Stimulated activated CD8-positive, alpha-beta memory T cell treated with anti-CD3 and anti-CD28 coated beads, Interleukin-15, amount 100 ng/mL, for 24 hours (primary cell): ENCODE results near the gene TIPIN.

Source experiments
- DNase-seq: peaks from one replicate; pipeline ENCODE4 v3.0.0-alpha.2; 2020; ENCODE audit warnings: low read depth

Gene TIPIN

DNA sequence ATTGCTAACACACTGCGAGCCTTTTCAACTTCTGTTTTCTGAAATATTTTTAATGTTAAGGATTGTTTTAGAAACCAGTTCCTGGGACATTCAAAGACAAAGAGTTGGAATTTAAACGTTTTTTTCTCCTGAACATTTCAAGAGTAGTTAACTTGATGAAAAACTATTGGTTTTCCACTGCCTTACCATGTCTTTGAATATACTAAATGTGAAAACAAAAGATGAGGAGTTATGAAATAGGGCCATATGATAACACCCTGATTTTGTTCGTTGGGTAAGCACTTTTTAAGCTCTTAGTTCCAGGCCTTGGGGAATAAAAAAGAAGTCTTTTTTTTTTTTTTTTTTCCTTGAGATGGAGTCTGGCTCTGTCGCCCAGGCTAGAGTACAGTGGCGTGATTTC lies 60.3 kb downstream of the TIPIN start:
- no peak for DNase-seq

DNA sequence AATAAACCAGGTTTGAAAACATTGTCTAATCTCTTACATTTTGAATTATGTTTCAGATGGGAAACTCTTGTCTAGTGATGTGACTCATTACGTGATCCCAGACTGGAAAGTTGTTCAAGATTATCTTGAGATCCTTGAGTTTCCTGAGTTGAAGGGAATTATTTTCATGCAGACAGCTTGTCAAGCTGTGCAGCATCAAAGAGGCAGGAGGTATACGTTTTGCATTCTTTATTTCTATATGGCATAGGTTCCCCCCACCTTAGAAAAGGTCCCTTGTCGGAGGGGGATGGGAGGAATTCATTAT lies 61.6 kb downstream of the TIPIN start:
- no peak for DNase-seq

DNA sequence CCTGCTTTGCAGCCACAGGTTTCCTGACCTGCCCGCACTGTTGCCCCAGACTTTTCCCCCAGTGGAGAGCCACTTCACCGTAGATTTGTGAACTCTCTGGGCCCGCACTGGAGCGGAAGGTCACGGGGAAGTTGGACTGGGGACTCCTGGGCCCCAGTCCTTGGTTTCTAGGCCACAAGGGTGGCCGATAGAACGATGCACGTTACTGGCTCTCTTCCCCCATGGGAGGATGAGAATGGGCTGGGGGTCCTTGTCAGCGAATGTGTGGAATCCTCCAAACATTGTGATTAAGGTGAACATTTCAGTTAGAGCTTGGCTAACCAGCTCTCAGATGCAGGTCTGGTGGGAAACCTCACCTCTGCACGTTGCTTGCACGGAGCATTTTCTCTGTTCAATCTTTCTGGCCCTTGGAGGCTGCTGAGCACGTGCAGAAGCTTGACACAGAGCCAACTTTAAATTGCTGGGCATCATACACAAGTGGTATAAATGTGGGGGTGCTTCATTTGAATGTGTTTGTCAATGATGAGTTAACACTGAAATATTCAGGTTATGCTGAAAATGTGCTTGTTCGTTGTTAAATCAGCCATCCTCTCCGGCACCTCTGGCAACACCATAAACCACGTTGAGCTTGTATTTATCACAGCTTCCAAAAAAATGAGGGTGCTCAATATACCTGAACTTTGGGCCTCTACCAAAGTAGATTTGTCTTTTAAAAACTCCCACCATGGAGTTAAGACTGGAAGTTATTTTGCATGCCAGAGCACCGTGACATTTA lies 62.1 kb downstream of the TIPIN start:
- no peak for DNase-seq

DNA sequence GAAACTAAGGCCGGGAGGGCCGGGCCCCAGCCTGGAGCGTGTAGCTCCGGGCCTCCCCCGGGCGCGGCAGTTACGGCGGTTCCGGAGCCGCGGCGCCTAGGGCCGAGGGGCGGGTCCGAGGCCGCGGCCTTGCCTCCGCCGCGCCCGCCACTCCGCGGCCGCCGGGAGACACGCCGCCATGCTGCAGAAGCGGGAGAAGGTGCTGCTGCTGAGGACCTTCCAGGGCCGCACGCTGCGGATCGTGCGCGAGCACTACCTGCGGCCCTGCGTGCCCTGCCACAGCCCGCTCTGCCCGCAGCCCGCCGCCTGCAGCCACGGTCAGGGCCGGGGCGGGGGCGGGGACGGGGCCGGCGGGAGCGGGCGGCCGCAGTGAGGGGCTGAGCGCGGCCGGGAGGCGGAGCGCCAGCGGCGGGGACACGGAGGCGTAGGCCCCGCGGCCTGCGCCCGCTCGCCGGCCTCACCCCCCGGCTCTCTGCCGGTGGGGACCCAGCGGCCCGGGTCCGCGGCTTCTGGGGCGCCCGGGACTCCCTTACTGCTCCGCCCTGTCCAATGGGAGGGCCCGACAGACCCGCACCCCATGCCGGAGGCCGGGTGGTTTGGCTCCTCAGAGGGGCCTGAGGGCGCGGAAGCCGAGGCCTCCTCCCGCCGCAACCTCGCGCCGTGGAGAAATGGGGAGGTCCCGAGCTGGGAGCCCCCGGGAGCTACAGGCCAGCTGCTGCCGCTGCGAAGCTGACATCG lies 62.9 kb downstream of the TIPIN start, which contains the start of gene DIS3L:
Gene DIS3L (plus strand): TSS at position 150 of the 738 bp plus-strand sequence. CDS start 29 bp downstream, at position 179.
- DNase-seq = peak; percentile 25

DNA sequence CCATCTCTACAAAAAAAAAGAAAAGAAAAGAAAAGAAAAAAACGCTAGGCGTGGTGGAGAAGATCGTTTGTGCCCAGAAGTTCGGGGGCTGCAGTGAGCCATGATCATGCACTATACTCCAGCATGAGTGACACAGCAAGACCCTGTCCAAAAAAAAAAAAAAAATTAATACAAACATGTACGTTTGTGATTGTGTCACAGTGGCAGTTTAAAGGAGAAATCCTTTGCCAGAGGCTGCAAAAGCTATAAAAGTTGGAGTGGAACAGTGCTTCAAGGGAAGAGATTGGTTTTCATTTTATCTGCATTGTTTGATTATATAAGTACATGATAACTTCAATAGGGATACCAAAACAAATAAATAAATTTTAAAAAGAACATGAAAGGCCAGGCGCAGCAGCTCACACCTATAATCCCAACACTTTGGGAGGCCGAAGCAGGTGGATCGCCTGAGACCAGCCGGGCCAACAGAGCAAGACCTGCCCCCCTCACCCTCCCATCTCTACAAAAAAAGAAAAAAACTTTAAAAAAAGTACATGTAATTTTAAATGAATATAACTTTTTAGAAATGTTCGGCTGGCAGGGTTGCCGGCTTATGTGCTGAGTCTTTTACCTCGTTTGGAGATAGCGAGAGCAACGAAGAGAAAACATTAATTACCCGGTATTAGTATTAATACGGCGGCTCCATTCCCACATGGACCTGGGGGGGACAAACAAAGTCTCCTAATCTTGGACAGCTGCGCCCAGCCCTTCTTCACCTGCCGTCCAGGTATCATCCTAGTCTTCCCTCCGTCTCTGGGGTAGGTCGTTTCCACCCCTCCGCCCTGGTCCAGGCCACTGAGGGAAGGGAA lies 63.7 kb downstream of the TIPIN start:
- DNase-seq = no peak

DNA sequence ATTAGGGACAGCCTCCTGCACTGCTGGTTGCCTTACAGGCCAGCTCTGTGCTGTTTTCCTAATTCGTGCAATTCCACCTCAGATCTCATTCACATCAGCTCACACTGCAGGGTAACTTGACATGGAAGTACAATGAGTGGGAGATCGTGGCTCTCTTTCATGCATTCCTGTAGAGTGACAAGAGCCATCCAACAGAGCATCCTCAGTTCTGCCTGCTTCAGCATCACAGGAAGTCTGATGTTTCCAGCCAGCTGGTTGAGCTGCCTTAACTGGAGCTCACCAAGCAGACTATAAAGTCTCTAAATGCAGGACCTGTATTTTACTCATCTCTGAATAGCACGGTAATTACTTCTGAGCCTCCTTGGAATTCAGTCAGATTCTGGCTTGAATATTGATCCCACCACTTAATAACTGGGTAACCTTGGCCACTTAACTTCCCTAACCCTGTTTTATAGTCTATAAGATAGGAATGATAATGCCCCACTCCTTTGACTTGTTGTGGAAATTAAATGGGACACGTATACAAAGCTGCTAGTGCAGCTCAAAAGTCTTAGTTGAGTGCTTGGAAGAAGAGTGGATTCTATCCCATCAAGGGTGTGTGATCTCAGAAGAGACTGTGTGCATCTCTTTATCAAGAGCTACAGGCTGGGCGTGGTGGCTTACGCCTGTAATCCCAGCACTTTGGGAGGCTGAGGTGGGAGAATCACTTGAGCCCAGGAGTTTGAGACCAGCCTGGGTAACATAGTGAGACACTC lies 64.5 kb downstream of the TIPIN start:
- no peak for DNase-seq

DNA sequence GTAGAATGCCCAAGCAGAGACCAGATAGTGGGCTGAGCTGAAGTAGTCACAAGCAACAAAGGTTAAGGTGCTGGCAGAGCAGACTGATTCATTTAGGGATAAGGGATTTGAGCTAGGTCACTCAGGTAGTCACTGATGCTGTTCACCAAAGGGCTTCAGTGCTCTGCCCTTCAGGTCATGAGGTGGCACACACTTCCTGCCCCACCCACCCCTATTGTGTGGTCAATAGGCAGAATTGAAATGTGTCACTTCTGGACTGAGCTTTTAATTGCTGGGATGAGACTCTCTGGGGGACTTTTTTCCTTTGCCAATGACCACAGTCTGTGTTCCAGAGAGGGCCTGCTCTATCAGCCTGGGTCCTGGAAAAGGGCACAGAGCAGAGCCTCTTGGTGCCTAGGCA lies 66.0 kb downstream of the TIPIN start:
- no peak for DNase-seq

DNA sequence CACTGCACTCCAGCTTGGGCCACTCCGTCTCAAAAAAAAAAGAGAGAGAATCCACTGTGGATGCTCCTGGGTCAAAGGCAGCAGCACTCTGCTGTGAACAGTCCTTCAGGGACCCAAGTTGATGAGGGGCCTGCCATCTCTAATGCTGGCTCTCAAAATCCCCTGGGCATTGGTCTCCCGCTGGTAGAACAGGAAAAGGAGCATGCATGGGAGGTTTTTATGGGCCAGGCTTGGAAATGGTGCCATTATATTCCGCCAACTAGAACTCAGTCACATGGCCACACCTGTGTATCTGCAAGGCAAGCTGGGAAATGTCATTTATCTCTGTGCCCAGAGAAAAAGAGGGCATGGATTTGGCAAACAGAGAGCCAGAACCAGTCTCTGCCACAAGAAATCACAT lies 66.5 kb downstream of the TIPIN start:
- no peak for DNase-seq

DNA sequence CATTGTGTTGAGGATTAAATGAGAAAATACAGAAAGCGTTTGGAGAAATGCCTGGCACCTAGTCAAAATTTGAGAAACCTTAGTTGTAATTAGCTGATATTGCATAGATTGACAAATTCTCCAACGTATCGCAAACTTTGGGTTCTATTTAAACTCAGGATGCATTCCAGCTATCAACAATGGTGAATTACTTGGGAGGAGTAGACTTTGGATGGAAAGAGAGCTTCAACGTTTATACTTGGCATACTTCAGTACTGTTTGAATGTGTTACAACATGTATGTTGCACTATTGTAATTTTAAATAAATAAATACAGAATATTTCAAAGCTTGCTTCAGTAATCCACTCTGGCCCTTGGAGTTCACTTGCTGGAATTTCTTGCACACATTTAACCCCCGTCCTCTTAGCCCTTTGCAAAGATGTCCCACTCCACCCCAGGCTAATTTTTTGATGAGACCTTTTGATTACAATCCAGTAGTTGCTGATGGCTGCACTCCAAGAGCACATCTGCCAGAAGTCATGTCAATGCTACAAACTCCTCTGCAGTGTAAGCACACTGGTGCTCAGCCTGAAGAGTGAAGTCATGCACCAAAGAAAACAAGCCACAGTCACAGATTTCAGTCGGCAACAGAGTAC lies 67.8 kb downstream of the TIPIN start:
- no peak for DNase-seq

DNA sequence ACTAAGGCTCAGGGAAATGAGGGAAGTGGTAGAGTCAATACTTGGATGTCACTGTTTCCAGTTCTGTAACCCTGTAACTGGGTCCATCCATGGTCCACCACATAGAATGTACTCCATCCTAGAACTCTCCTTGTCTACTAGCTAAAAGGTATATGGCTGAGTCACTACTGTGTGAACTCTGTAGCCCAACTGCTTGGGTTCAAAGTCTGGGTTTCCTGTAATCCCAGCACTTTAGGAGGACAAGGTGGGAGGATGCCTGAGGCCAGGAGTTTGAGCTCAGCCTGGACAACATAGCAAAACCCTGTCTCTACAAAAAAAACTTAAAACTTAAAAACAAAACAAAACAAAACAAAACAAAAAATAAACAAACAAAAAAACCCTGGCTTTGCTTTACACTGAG lies 68.4 kb downstream of the TIPIN start:
- DNase-seq = no peak

DNA sequence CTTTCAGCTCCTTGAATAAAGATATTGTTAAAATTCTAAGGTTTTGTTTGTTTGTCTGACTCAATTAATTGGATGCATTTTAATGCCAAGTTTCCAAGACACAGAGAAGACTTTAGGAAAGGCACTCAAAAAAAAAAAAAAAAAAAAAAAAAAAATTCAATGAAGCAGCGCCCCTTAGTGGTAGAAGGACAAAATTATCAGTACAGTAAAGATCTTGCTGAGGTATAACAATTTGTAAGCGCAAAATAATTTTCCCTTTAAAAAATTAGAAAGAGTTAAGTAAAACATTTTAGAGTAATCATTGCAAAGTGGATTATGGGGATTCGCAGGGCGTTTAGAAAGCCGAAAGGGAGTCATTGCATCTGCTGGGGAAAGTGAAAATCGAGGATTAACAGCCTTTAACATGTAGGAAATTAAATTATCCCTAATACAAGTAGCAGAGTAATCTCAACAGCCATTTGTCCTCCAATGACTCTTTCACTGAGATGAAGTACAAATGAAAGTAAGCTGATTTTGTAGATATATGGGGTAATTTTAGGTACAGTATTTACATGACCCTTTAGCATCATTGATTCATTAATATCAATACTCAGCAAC lies 68.9 kb downstream of the TIPIN start:
- DNase-seq = no peak
